ENCODE measurements around the gene CHIA.

The CHIA gene

DNA sequence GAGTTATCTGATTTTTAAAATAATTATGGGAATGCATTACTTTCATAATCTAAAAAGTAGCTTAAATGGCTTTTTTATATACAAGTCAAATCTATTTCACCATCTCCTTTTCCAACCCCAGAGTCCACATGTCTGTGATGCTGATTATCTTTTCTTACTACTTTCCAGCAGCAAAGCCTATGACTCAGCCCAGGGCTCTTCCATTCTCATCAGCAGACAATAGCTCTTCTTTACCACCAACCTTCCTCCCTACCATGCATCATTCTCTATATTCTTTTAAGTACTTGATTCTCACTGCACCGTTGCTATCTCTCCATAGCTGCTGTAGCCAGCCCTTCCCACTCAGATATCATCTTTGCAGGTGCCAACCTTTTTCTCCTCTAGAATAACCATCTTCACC is 75.6 kb downstream of the CHIA start:
- H3K27ac ChIP-seq: no peak overlapping the region
- H3K9me3 ChIP-seq (ENCODE audit: control insufficient read depth, low read length): no peaks in the 10 kb centered on the region
- no peak overlapping the region for H3K4me3 ChIP-seq (ENCODE audit: low read depth, low read length)
- no peaks in the 10 kb centered on the region for H3K27me3 ChIP-seq (ENCODE audit: control insufficient read depth, insufficient read depth, low read length)
- no peak overlapping the region for H3K9ac ChIP-seq
- TF ChIP-seq, protein P1, sequence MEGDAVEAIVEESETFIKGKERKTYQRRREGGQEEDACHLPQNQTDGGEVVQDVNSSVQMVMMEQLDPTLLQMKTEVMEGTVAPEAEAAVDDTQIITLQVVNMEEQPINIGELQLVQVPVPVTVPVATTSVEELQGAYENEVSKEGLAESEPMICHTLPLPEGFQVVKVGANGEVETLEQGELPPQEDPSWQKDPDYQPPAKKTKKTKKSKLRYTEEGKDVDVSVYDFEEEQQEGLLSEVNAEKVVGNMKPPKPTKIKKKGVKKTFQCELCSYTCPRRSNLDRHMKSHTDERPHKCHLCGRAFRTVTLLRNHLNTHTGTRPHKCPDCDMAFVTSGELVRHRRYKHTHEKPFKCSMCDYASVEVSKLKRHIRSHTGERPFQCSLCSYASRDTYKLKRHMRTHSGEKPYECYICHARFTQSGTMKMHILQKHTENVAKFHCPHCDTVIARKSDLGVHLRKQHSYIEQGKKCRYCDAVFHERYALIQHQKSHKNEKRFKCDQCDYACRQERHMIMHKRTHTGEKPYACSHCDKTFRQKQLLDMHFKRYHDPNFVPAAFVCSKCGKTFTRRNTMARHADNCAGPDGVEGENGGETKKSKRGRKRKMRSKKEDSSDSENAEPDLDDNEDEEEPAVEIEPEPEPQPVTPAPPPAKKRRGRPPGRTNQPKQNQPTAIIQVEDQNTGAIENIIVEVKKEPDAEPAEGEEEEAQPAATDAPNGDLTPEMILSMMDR (IDR thresholded peaks at IDR 0.05): no peak
- no peaks in the 10 kb centered on the region for H3K36me3 ChIP-seq (ENCODE audit: control insufficient read depth, insufficient read depth, low read length)
- H3K4me1 ChIP-seq: no peaks in the 10 kb centered on the region
- no peak overlapping the region for H3K4me2 ChIP-seq (ENCODE audit: low read length)
- H3K79me2 ChIP-seq: no peaks in the 10 kb centered on the region
- H2AFZ ChIP-seq: no peak overlapping the region

DNA sequence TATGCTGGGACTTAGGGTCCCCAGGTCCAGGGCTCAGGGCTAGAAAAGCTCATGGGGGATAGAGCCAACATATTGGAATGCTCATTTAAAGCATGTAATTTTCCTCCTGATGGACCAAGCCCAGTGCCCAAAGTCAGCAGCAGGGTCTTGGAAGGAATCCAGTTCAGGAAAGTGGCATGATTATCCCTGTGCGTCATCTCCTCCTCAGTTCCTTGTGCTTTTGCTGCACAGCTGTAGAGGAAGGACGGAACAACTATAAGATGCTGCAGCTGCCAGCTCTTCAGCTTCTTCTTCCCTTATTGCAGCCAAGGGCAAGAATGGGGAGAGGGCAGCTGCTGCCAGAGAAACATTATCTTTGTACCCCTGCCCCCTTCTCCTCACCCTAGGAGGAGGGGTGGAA is 78.5 kb downstream of the CHIA start:
- Histone ChIP-seq H3K9me3 (ENCODE audit: control insufficient read depth, low read length) (no peaks in the 10 kb centered on the region), H3K27ac (no peak overlapping the region), H3K4me1 (no peaks in the 10 kb centered on the region), H3K4me3 (ENCODE audit: low read depth, low read length) (no peak overlapping the region), H2AFZ (no peak overlapping the region), H3K4me2 (ENCODE audit: low read length) (no peak overlapping the region), H3K9ac (no peak overlapping the region), H3K36me3 (ENCODE audit: control insufficient read depth, insufficient read depth, low read length) (no peaks in the 10 kb centered on the region), H3K27me3 (ENCODE audit: control insufficient read depth, insufficient read depth, low read length) (no peaks in the 10 kb centered on the region), H3K79me2 (no peaks in the 10 kb centered on the region)
- TF ChIP-seq, protein P1 (IDR thresholded peaks at IDR 0.05): no peak

DNA sequence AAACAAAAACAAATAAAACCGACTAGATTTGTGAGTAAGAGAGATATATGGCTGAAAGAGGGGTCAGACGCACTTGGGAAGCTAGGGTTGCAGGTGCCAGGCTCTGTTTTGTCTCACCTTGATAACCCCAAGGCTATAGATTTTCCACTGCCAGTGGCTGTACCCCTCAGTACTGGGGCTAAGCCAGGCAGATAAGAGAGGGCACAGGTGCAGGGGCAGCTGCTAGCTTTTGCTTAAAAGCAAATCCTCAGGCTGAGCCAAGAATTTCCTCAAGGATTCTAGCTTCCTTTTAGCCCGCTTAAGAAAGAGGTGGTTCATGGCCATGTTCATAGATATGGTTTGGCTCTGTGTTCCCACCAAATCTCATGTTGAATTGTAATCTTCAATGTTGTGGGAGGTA is 79.0 kb downstream of the CHIA start:
- no peak overlapping the region for H3K4me2 ChIP-seq (ENCODE audit: low read length)
- no peaks in the 10 kb centered on the region for H3K9me3 ChIP-seq (ENCODE audit: control insufficient read depth, low read length)
- no peaks in the 10 kb centered on the region for H3K27me3 ChIP-seq (ENCODE audit: control insufficient read depth, insufficient read depth, low read length)
- TF ChIP-seq, protein P1 (IDR thresholded peaks at IDR 0.05): no peak
- H2AFZ ChIP-seq: no peak overlapping the region
- no peak overlapping the region for H3K27ac ChIP-seq
- H3K9ac ChIP-seq: no peak overlapping the region
- no peaks in the 10 kb centered on the region for H3K79me2 ChIP-seq
- H3K4me1 ChIP-seq: no peaks in the 10 kb centered on the region
- H3K4me3 ChIP-seq (ENCODE audit: low read depth, low read length): no peak overlapping the region
- no peaks in the 10 kb centered on the region for H3K36me3 ChIP-seq (ENCODE audit: control insufficient read depth, insufficient read depth, low read length)

Measured in parathyroid adenoma (tissue), 2 donors.